HepG2 (cell line): ENCODE data around the gene ZNF615. TPM values are rescaled to one million over a fixed set of nuclear protein-coding genes. Genes with fewer than 3 reads are reported as not detected.

Experiments used
- ATAC-seq: fragments of 200-7000 bp; cut with Tn5 transposase; 3 replicates; pipeline ENCODE4 v1.9.1; 2020; ENCODE audit warnings: mild to moderate bottlenecking, moderate library complexity
- BruUV-seq: library from RNA; stranded (reverse); fragments of 400-500 nt; replicated peaks from 2 replicates; lab custom pipeline; 2021; lab: Mats Ljungman, UMichigan
- CTCF ChIA-PET: fragments of 300-600 bp; formaldehyde crosslinking; extraction: SDS; loops from one replicate; lab custom pipeline; 2021; ENCODE audit warnings: low total read pairs, inconsistent platforms, low intra/inter-chr PET ratio; lab: Yijun Ruan, JAX
- POLR2A ChIA-PET: fragments of 350-600 bp; sonication (Branson Sonifier 250); formaldehyde crosslinking; loops from one replicate; lab custom pipeline; 2020; ENCODE audit warnings: antibody characterized with exemption, inconsistent platforms; lab: Yijun Ruan, JAX
- DNase-seq: peaks from one replicate; pipeline ENCODE4 v3.0.0-alpha.2; 2015; ENCODE audit warnings: low spot score
- FAIRE-seq: peaks from 3 replicates; lab custom pipeline; 2011; peaks lifted over from hg19 to GRCh38; lab: Jason Lieb, UNC
- H2AFZ ChIP-seq: one replicate; pipeline ENCODE4 v1.6.1; 2011; ENCODE audit warnings: low read length, inconsistent platforms
- H3K27ac ChIP-seq: fragments of 300-600 bp; 3 replicates; pipeline ENCODE4 v1.8.0; 2011; ENCODE audit warnings: mixed run types, mild to moderate bottlenecking, mixed read lengths, low read length, inconsistent platforms; ENCODE audit not compliant: insufficient read depth; ENCODE audit errors: extremely low read length
- H3K27me3 ChIP-seq, 2 experiments: fragments of 200-600 bp in 1 of 2; 2 replicates in 1 of 2; 3 replicates in 1 of 2; pipeline versions ENCODE4 v1.6.0 to v1.8.0; 2011; ENCODE audit warnings: low read length in 2 of 2, mild to moderate bottlenecking in 2 of 2, moderate library complexity in 2 of 2, inconsistent platforms in 1 of 2; ENCODE audit not compliant: insufficient read depth in 2 of 2, control insufficient read depth in 1 of 2
- H3K36me3 ChIP-seq, 2 experiments: fragments of 200-600 bp in 1 of 2; replicated peaks in 1 of 2; 2 replicates in 1 of 2; 3 replicates in 1 of 2; pipeline versions ENCODE4 v1.5.1 to v1.8.0; 2011; ENCODE audit warnings: low read length in 2 of 2, inconsistent platforms in 1 of 2; ENCODE audit not compliant: insufficient read depth in 2 of 2, control insufficient read depth in 1 of 2
- H3K4me1 ChIP-seq: 2 replicates; pipeline ENCODE4 v1.5.1; 2012; ENCODE audit warnings: low read length, inconsistent platforms; ENCODE audit not compliant: insufficient read depth
- H3K4me2 ChIP-seq: 2 replicates; pipeline ENCODE4 v1.6.0; 2011; ENCODE audit warnings: low read depth, low read length, inconsistent platforms
- H3K4me3 ChIP-seq, 3 experiments: fragments of 200-600 bp in 1 of 3; sonication (generic), shearing (Covaris generic) in 1 of 3; replicated peaks in 1 of 3; 2 replicates each; pipeline ENCODE4 v1.5.1; 2011 to 2016; ENCODE audit warnings: low read length in 3 of 3, inconsistent platforms in 2 of 3, low read depth in 2 of 3, mild to moderate bottlenecking in 2 of 3, control low read depth in 1 of 3, mixed read lengths in 1 of 3; ENCODE audit not compliant: insufficient read depth in 1 of 3
- H3K79me2 ChIP-seq: one replicate; pipeline ENCODE4 v1.6.1; 2011; ENCODE audit warnings: low read length, inconsistent platforms; ENCODE audit not compliant: insufficient read depth
- H3K9ac ChIP-seq: 2 replicates; pipeline ENCODE4 v1.6.0; 2011; ENCODE audit warnings: mild to moderate bottlenecking, low read depth, low read length, inconsistent platforms; ENCODE audit not compliant: insufficient read depth
- H3K9me3 ChIP-seq: 2 replicates; pipeline ENCODE4 v1.5.1; 2012; ENCODE audit warnings: mild to moderate bottlenecking, low read length
- H4K20me1 ChIP-seq: 2 replicates; pipeline ENCODE4 v1.6.0; 2011; ENCODE audit warnings: inconsistent platforms, mild to moderate bottlenecking, low read length, moderate library complexity; ENCODE audit not compliant: insufficient read depth
- ETV5 ChIP-seq: IDR thresholded peaks from 2 replicates; pipeline ENCODE4 v1.6.1; 2018; ENCODE audit warnings: missing biosample characterization, missing genetic modification reagents, inconsistent platforms, borderline replicate concordance
- NFAT5 ChIP-seq: sonication (generic); formaldehyde crosslinking; IDR thresholded peaks from 2 replicates; pipeline ENCODE4 v1.4.0; 2020; ENCODE audit warnings: missing genetic modification reagents
- NR3C1 ChIP-seq: sonication (generic); formaldehyde crosslinking; IDR thresholded peaks from 2 replicates; pipeline ENCODE4 v1.4.0; 2020; ENCODE audit warnings: missing genetic modification reagents
- SNAI1 ChIP-seq: sonication (generic); formaldehyde crosslinking; IDR thresholded peaks from 2 replicates; pipeline ENCODE4 v1.5.0; 2020; ENCODE audit warnings: mild to moderate bottlenecking, missing genetic modification reagents, borderline replicate concordance
- U2AF2 ChIP-seq: fragments of 200-400 bp; formaldehyde crosslinking; IDR thresholded peaks from 2 replicates; pipeline ENCODE4 v1.6.1; 2017; ENCODE audit warnings: low read depth, mild to moderate bottlenecking, low read length
- ZBTB33 ChIP-seq: sonication (generic); formaldehyde crosslinking; IDR thresholded peaks from 2 replicates; pipeline ENCODE4 v1.4.0; 2020; ENCODE audit warnings: missing genetic modification reagents
- ZNF383 ChIP-seq: sonication (generic); formaldehyde crosslinking; IDR thresholded peaks from 2 replicates; pipeline ENCODE4 v1.4.0; 2020; ENCODE audit warnings: missing genetic modification reagents, mild to moderate bottlenecking, borderline replicate concordance
- ZNF577 ChIP-seq: sonication (generic); formaldehyde crosslinking; IDR thresholded peaks from 2 replicates; pipeline ENCODE4 v1.4.0; 2020; ENCODE audit warnings: mild to moderate bottlenecking, low read depth, missing genetic modification reagents, borderline replicate concordance
- ZNF772 ChIP-seq: sonication (generic); formaldehyde crosslinking; IDR thresholded peaks from 2 replicates; pipeline ENCODE4 v1.5.0; 2020; ENCODE audit warnings: mild to moderate bottlenecking, missing genetic modification reagents
- WGBS: methylation state at CpG from one replicate; pipeline ENCODE4 v1.1.6; 2017; ENCODE audit warnings: low lambda C conversion rate; 5-methylcytosine and 5-hydroxymethylcytosine counted together
- in situ Hi-C: cut with HindIII; loops from 2 replicates; pipeline ENCODE4 v1.10.0; 2017; ENCODE audit warnings: low pct_unique_long_range_greater_than_20kb; ENCODE audit not compliant: extremely low pct_ligation_motif_present
- intact Hi-C: fragments of 100-400 bp; cut with micrococcal nuclease; formaldehyde crosslinking; loops from one replicate; pipeline ENCODE4 v1.10.0; 2022; ENCODE audit not compliant: unreplicated experiment
- polyA plus RNA-seq, 8 experiments: library from polyadenylated mRNA; depleted of rRNA in 3 of 8; stranded (reverse) in 7 of 8; unstranded in 1 of 8; fragments of >200 nt; fragmentation: Illumina TruSeq in 4 of 8; extraction: Trizol in 4 of 8; gene quantifications; 2 replicates each; pipeline versions ENCODE4 v1.2.1 to v1.2.3, GENCODE V29; 2011 to 2016; ENCODE audit warnings: low read depth in 4 of 8, missing spikeins in 1 of 8, mixed read lengths in 1 of 8; ENCODE audit not compliant: insufficient read depth in 1 of 8
- total RNA-seq, 5 experiments: library from RNA; depleted of rRNA; stranded (reverse); fragments of >200 nt; fragmentation: Illumina TruSeq; extraction: Trizol; gene quantifications; 2 replicates each; pipeline ENCODE4 v1.2.3, GENCODE V29; 2016; ENCODE audit warnings: low read depth in 1 of 5

ZNF615 gene
- total and polyA plus RNA-seq, 2 of the 13 experiments (the other 11 are each of a cell fraction or from before 2014, with no cell fraction given) = 5.2 to 7.8 TPM

GRCh38 chr19:51977346-51977745, 30.7 kb downstream of the ZNF615 start:
- CTCF ChIA-PET = no interaction called here

More at GRCh38 chr19:51977346-51977745, 30.7 kb downstream of the ZNF615 start:
- POLR2A ChIA-PET = no interaction called here
- intact Hi-C loops = no loop called here
- FAIRE-seq = no peak
- H4K20me1 ChIP-seq = no peaks in the 10 kb centered on the region
- in situ Hi-C loops = no loop called here
- no peak for TF ChIP-seq ZNF383 (CRISPR knock-in tag)
- no peak for TF ChIP-seq SNAI1 (CRISPR knock-in tag)
- TF ChIP-seq ZNF577 (CRISPR knock-in tag) = no peak
- TF ChIP-seq NR3C1 (CRISPR knock-in tag) = no peak
- no peak for TF ChIP-seq NFAT5 (CRISPR knock-in tag)
- TF ChIP-seq U2AF2 = no peak
- no peak for TF ChIP-seq ZNF772 (CRISPR knock-in tag)
- TF ChIP-seq ETV5 (CRISPR knock-in tag) = no peak
- peak; percentile 78 for TF ChIP-seq ZBTB33
- TF ChIP-seq, all 625 proteins: peak for 1
- Histone ChIP-seq H3K4me1 (no peaks in the 10 kb centered on the region), H3K79me2 (peaks cover 6% of the 10 kb centered on the region), H3K9me3 (peaks cover 77% of the 10 kb centered on the region), H3K4me3 (no peak overlapping the region), H3K36me3 (peaks cover 7 to 25% of the 10 kb centered on the region in 2 experiments; a peak in 4 of 5 replicates), H3K9ac (no peak overlapping the region), H3K27ac (no peak overlapping the region), H3K4me2 (no peak overlapping the region), H3K27me3 (no peaks in the 10 kb centered on the region), H2AFZ (no peak overlapping the region)
- WGBS = 95% methylated on average over 6 of the region's 7 CpGs
- no TSS peak for BruUV-seq
- DNase-seq (no peak), ATAC-seq (no peak)
